HG03280 (cell line): ENCODE results near the gene ZNFX1.
"Not testable (repeated sequence)": the region's sequence is repeated elsewhere in the genome, so short reads cannot be mapped to it uniquely, and the experiment has no call there.

Experiments
- ATAC-seq: cut with Tn5 transposase; IDR thresholded peaks from one replicate; pipeline ENCODE4 v1.9.1; 2021; ENCODE audit warnings: mild to moderate bottlenecking, moderate library complexity; ENCODE audit not compliant: unreplicated experiment

ZNFX1 gene

GRCh38 chr20:49252556-49253350 is 25.1 kb downstream of the ZNFX1 start:
- no peak for ATAC-seq

DNA sequence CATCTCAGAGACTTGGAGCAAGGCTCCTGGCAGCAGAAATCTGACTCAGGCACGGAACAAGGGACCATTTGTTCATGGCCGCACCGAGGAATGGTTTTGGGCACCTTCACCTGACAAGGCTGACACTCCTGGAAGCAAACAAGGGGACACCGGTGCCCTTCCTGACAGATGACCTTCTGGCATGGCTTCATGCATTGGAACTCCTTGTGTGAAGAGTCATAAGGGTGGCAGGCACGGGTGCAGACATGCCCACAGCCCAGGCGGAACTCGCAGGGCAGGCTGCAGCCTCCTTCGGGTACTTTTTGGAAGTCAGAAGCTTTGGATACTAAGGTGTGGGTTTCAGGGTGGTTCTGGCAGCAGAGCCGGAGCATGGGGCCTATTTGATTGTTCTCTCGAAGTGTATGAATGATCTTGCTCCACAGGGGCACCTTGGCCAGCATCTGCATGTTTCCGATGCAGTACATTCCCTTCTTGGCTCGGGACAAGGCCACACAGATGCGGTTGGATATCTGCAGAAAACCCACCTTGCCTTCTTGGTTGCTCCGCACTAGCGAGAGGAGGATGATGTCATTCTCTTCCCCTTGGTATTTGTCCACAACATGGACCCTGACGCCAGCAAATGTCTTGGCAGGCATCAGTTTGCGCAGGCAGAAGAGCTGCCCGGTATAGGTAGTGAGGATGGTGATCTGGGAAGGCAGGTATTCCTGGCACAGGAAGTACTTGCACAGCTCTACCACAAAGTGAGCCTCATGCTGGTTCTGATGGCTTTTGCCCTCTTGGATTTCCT is 28.8 kb downstream of the ZNFX1 start:
- ATAC-seq: no peak

DNA sequence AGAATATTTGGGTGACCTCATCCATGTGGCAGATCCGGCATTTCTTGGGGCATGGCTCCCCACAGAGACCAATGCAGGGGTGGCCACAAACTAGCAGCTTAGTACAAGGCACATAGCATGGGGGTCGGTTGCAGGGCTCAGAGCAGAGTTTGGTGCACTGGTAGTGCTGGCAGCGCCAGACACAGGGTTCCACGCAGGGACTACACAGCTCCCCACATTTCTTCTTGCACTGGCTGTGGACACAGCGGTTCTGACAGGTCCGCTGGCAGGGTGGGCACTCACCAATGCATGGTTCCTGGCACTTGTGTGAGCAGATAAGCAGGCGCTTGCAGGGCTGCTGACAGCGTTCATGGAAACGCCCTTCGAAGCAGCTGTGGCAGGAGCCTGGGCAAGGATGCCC is 29.6 kb downstream of the ZNFX1 start:
- ATAC-seq: no peak

- no peak for ATAC-seq
Measured at GRCh38 chr20:49247792-49248191, 30.1 kb downstream of the ZNFX1 start.

GRCh38 chr20:49247169-49247723 is 30.6 kb downstream of the ZNFX1 start:
- no peak for ATAC-seq

DNA sequence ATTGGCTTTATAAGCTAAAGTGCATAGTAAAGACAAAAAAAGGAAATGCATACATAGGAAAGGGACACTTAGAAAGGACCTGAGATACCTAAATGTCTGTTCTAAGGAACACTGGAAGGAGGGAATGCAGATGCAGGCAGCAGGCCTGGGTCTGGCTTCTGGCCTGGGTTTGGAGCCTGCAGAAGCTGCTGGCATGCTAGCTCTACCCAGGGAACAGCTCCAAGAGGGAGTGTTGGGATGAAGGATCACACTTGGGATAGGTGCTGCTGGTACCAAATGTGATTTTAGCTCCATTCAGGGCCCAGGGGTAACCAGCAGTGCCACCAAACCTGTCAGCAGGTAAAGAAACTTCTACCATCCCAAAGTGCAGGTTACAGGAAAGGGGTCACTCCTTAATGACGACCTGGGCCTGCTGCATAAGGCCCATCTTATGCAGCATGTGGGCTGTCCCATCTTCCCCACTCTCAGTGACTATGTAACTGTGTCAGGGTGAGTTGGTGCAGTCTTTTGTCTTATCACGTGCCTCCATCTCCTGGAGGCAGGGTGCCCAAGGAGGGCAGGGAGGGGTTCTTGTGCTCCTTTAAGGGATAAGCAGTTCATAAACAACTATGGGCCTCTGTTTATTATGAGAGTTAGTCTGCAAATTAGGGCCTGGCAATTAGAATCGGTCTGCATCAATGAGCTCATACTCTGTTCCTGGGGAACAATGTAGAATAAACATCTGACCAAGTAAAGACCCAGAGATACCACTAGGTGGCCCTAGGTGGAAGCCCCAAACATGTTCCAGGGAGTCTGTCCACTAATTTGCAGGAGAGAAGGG is 31.7 kb downstream of the ZNFX1 start:
- ATAC-seq: no peak

DNA sequence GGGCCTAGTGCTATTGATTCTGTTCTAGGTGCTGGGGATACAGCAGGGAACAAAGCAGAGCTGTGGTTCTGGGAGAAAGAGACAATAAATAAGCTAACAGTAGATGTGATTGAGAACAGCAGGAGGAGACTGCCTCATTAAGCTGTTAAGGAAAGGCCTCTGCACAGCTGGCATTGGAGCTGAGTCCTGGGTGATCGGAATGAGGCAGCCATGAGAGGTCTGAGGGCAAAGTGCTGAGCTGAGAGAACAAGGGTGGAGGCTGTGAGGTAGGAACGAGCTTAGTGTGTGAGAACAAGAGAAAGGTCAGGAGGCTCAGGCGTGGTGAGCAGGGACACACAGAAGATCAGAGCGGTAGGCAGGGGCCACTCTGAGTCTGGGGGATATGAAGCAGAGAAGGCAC is 40.3 kb downstream of the ZNFX1 start:
- no peak for ATAC-seq

- ATAC-seq: no peak
Measured at GRCh38 chr20:49236301-49236700, 41.6 kb downstream of the ZNFX1 start.

DNA sequence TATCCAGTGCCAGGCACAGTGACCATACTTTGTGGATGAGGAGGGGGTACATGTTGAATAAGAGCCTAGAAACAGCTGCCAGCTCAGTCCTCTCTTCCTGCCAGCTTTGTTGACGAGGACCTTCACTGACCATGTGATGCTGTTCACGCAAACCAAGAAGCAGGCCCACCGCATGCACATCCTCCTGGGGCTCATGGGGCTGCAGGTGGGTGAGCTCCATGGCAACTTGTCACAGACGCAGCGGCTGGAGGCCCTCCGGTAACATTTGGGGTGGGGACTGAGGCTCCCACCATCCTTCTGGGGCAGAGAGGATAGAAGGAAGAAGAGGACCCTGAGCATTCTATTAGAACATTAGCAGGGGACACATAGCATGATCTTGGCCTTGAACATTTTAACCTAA is 43.0 kb downstream of the ZNFX1 start:
- no peak for ATAC-seq

- no peak for ATAC-seq
Measured at GRCh38 chr20:49233226-49233625, 44.6 kb downstream of the ZNFX1 start.

DNA sequence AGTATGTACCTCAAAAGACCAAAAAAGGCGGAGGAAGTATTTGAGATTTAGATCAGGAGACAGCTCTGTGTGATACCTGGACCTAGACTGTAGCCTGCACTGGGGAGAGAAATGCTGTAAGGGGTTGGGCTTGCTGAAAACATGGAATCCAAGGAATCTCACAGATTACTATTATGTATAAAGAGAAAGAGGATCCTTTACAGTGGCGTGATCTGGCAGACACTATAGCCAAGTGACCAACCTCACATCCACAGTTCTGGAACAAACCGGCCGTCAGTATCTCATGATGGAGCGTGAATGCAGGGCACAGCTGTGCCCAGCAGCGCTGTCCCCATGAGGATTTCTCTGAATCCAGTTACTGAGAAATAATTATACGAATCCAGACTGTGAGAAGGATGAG is 46.4 kb downstream of the ZNFX1 start:
- no peak for ATAC-seq

DNA sequence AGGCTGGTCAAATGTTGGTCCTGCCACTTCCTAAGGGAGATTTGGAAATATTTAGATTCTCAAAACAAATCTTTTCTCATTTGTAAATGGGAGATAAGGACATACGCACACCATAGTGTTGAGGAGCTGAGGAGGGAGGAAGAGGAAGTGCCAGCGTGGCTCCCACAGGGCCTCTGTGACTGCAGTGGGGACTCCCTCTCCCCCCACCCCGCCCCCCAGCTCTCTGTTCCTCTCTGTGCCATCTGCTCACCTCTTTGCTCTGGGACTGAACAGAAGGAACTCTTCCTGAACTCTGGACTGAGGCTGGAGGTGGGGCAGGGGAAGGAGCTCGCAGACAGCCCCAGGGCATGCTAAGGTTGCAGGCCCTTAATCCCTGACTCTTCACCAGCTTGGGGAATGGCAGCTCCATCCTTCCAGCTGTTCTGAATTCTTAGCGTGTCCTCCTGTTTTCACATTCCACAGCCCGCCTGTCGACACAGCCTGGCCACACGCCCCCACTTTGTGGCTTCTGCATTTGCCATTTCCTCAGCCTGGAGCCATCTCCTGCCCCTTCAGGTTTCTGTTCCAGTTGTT is 47.2 kb downstream of the ZNFX1 start:
- ATAC-seq: no peak

DNA sequence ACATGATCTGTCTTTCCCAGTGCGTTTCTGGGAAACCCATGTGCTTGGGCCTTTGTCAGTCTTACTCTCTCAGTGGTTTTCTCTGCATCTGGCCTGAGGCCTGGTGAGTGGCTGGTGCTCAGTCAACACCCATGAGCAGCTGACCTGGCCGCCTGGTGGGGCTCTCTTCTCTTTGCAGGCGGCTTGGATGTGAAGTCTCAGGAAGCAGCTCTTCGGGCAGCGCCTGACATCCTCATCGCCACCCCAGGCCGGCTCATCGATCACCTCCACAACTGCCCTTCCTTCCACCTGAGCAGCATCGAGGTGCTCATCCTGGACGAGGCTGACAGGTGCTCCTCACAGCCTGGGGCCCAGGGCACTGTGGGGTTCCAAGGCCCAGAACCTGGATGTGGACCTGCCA is 47.8 kb downstream of the ZNFX1 start:
- ATAC-seq: no peak

- no peak for ATAC-seq
Measured at GRCh38 chr20:49229381-49229780, 48.5 kb downstream of the ZNFX1 start.

GRCh38 chr20:49228676-49229075 is 49.2 kb downstream of the ZNFX1 start:
- ATAC-seq: no peak

DNA sequence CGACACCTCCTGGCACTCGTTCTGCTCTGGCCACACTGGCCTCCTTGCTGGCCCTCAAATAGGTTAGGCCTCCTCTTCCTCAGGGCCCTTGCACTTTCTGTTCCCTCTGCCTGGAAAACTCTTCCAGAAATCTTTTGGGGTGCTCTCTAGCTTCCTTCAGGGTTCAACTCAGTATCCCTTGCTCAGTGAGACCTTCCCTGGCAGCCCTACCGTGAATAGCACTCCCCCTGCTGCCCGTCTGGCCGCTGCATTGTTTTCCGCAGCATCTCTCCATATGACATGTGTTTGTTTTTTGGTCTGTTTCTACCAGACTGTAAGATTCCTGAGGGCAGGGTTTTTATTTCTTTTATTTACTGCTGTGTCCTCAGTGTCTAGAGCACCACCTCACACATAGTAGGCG is 52.0 kb downstream of the ZNFX1 start:
- no peak for ATAC-seq

DNA sequence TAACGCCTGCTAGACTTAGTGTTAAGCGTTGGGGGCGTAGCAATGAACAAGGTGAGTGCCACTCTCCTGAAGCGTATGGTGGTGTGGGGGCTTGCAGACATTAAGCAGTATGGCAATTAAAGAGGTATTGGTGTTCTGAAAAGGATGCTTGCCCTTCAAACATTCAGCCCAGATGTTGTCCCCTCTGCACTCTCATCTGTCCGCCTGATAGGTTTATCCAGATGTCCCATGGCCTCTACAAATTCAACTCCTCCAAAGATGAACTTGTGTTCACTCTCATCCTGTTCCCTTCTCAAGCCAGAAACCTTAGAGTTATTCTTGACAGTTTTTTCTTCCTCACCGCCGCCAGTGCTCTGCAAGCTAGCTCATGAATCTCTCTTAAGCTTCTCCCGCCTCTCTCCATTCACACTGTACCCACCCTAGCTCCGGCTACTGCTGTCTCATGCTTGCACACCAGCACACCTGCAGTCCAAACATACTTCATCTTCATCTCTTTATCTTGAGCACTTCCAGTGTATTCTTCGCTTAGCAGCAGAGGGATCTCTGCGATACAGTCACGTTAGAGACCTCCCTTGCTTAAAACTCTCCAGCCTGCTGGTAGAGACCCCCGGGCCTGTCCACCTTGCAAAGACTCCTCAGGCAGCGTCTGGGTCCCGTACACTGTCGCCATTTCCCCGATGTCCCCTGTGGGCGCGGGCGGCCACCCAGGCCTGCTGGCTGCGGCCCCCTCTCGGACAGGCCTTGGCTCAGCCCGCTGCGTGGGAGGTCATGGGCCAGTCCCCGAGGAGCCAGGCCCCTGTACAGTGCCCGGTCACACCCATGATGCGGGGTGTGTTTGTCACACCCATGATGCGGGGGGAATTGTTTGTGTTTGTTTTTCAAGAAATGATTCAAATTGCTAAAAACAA is 57.7 kb downstream of the ZNFX1 start:
- ATAC-seq: peak; percentile 2

GRCh38 chr20:49219091-49219923 is 58.5 kb downstream of the ZNFX1 start, which contains the start of gene DDX27:
Gene DDX27 (plus strand): TSS chr20:49219416. CDS start chr20:49219449, 33 bp downstream.
- ATAC-seq: peak; percentile 89

DNA sequence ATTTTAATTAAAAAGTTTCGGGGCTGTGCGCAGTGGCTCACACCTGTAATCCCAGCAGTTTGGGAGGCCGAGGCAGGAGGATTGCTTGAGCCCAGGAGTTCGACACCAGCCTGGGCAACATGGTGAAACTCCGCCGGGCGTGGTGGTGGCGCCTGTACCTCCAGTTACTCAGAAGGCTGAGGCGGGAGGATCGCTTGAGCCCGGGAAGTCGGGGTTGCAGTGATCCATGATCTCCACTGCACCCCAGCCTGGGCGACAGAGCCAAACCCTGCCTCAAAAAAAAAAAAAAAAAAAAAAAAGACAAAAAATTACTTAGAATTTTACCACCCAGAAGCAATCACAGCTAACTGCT is 59.1 kb downstream of the ZNFX1 start:
- ATAC-seq: not testable (repeated sequence)
